HG03558 (cell line): ENCODE data around the gene MAGEA11.
"Not testable (repeated sequence)": the region's sequence is repeated elsewhere in the genome, so short reads cannot be mapped to it uniquely, and the experiment has no call there.

Experiments used
- ATAC-seq: cut with Tn5 transposase; IDR thresholded peaks from one replicate; pipeline ENCODE4 v1.9.1; 2021; ENCODE audit warnings: moderate number of reproducible peaks; ENCODE audit not compliant: unreplicated experiment; ENCODE audit errors: extremely low read depth

MAGEA11 gene

GRCh38 chrX:149711545-149712236 lies at the start of gene MAGEA11:
Gene MAGEA11, plus strand, starts transcription at chrX:149712060. Its CDS starts 1,100 bp downstream, at chrX:149713160.
- no peak for ATAC-seq

- ATAC-seq, result not testable (repeated sequence)
Measured at GRCh38 chrX:149675088-149675487, 36.8 kb upstream of the MAGEA11 start.

GRCh38 chrX:149675554-149675953 lies 36.3 kb upstream of the MAGEA11 start:
- ATAC-seq, result not testable (repeated sequence)

- ATAC-seq, result not testable (repeated sequence)
Measured at GRCh38 chrX:149679164-149679678, 32.6 kb upstream of the MAGEA11 start.

GRCh38 chrX:149681182-149681581 lies 30.7 kb upstream of the MAGEA11 start:
- ATAC-seq, result no peak

GRCh38 chrX:149682031-149682430 lies 29.8 kb upstream of the MAGEA11 start:
- no peak for ATAC-seq

GRCh38 chrX:149682956-149683947 lies 28.6 kb upstream of the MAGEA11 start:
- no peak for ATAC-seq

GRCh38 chrX:149683966-149684730 lies 27.7 kb upstream of the MAGEA11 start:
- no peak for ATAC-seq

GRCh38 chrX:149687991-149688390 lies 23.9 kb upstream of the MAGEA11 start:
- ATAC-seq, result no peak

GRCh38 chrX:149688552-149688951 lies 23.3 kb upstream of the MAGEA11 start:
- ATAC-seq, result no peak

GRCh38 chrX:149691794-149692193 lies 20.1 kb upstream of the MAGEA11 start:
- no peak for ATAC-seq

- not testable (repeated sequence) for ATAC-seq
Measured at GRCh38 chrX:149692686-149693272, 19.1 kb upstream of the MAGEA11 start.

- ATAC-seq, result no peak
Measured at GRCh38 chrX:149699761-149700160, 12.1 kb upstream of the MAGEA11 start.

GRCh38 chrX:149704664-149705063 lies 7.2 kb upstream of the MAGEA11 start:
- no peak for ATAC-seq

- ATAC-seq, result no peak
Measured at GRCh38 chrX:149707147-149707901, 4.5 kb upstream of the MAGEA11 start.

GRCh38 chrX:149712831-149713230 lies 971 bp downstream of the MAGEA11 start:
- no peak for ATAC-seq

GRCh38 chrX:149713279-149714050 lies 1.6 kb downstream of the MAGEA11 start:
- no peak for ATAC-seq

- ATAC-seq, result no peak
Measured at GRCh38 chrX:149715468-149715867, 3.6 kb downstream of the MAGEA11 start.
